Activated T-cell treated with anti-CD3 and anti-CD28 coated beads, Interleukin-2, amount 50 U/mL, for 4 hours (primary cell): ENCODE measurements around the gene TMEM203. TPM values are rescaled to one million over a fixed set of nuclear protein-coding genes. Genes with fewer than 3 reads are reported as not detected.

Experiments used
- ATAC-seq, 2 donors: fragments of 200-7000 bp; cut with Tn5 transposase; one replicate each; pipeline ENCODE4 v1.10.0; 2021
- DNase-seq: peaks from one replicate; pipeline ENCODE4 v3.0.0-alpha.2; 2020
- H3K27me3 Mint-ChIP-seq: one replicate; pipeline ENCODE4 v1.8.0; 2021; ENCODE audit warnings: low read depth, mixed read lengths
- H3K36me3 Mint-ChIP-seq: one replicate; pipeline ENCODE4 v1.8.0; 2022; ENCODE audit warnings: mixed read lengths; ENCODE audit not compliant: insufficient read depth
- H3K4me1 Mint-ChIP-seq: one replicate; pipeline ENCODE4 v1.8.0; 2021; ENCODE audit warnings: low read depth, mixed read lengths
- H3K4me3 Mint-ChIP-seq: one replicate; pipeline ENCODE4 v1.8.0; 2021; ENCODE audit warnings: mild to moderate bottlenecking, moderate library complexity, mixed read lengths
- H3K9me3 Mint-ChIP-seq: one replicate; pipeline ENCODE4 v1.8.0; 2021; ENCODE audit warnings: mixed read lengths
- total RNA-seq, 3 donors: library from RNA; stranded (reverse); gene quantifications; one replicate each; pipeline ENCODE4 v1.2.1, GENCODE V29; 2021

The TMEM203 gene
- total RNA-seq, 3 donors from 2014 or later = 42.3 to 45.1 (median 44.4) TPM

DNA sequence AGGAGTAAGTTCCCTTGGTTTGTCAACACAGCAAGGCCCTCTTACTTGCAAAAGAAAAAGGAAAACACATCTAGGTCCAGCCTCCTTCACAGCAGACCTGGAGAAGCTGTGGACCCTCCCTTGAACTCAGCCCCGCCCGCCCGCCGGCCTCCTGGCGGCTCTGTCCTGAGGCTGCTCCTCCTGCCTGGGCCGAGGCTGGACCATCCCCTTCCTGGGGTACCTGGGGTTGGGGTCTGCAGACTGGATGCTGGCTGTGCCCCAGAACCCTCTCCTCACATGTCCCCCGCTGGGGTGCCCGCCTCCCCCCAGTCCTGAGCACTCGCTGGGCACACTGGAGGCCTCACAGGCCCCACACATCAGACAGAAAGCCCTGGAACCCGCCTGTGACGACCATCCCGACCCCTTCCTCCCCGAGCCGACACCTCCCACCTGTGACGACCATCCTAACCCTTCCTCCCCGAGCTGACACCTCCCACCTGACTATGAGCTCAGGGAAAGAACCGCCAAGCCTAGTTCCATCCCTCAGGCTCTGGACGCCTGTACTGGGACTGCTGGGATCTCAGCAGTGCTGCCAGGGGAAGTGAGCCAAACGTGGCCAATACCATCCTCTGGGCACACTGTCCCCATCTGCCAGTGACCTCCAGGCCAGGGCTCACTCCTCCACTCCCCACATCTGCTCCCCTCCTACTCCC is 26.4 kb downstream of the TMEM203 start:
- peaks cover 15% of the 10 kb centered on the region for H3K36me3 Mint-ChIP-seq
- no peak overlapping the region for H3K4me3 Mint-ChIP-seq
- H3K27me3 Mint-ChIP-seq = no peaks in the 10 kb centered on the region
- peaks cover under 1% of the 10 kb centered on the region for H3K4me1 Mint-ChIP-seq
- H3K9me3 Mint-ChIP-seq = no peaks in the 10 kb centered on the region
- no peak for DNase-seq
- no peak for ATAC-seq

DNA sequence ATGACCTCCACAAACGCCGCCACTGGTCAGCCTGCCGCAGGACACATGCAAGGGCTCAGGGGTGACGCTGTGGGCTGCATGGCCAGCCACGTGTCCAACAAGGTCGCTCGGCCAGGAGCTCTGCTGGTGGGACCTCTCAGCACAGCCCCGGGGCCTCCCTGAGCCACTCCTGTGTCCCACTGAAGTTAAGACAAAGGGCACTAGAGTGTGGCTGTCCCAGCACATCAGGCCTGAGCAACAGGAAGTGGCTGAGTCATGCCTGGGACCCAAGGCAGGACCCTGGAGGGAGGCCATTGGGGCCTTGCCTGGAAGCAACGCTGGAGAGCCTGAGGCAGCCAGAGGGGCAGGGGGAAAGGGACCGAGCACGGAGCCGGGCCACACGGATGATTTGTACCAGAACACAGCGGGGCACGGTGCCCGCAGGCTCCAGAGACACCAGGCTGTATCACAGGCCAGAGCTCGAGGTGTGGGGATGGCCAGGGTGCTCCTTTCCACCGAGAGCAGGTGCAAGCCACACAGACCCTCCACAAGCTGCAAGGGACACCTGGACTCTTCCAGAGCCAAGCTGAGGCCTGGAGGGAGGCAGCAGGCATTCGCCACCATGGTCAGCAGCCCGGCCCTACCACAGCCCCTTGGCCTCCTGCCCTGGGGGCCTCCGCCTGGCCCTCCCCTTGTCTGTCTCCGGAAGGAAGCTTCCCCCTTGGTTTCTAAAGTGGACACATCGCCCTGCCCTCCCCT is 27.1 kb downstream of the TMEM203 start:
- peaks cover 10% of the 10 kb centered on the region for H3K36me3 Mint-ChIP-seq
- no peak for DNase-seq
- no peaks in the 10 kb centered on the region for H3K4me1 Mint-ChIP-seq
- H3K9me3 Mint-ChIP-seq = no peaks in the 10 kb centered on the region
- H3K4me3 Mint-ChIP-seq = no peak overlapping the region
- ATAC-seq = no peak
- H3K27me3 Mint-ChIP-seq = no peaks in the 10 kb centered on the region

DNA sequence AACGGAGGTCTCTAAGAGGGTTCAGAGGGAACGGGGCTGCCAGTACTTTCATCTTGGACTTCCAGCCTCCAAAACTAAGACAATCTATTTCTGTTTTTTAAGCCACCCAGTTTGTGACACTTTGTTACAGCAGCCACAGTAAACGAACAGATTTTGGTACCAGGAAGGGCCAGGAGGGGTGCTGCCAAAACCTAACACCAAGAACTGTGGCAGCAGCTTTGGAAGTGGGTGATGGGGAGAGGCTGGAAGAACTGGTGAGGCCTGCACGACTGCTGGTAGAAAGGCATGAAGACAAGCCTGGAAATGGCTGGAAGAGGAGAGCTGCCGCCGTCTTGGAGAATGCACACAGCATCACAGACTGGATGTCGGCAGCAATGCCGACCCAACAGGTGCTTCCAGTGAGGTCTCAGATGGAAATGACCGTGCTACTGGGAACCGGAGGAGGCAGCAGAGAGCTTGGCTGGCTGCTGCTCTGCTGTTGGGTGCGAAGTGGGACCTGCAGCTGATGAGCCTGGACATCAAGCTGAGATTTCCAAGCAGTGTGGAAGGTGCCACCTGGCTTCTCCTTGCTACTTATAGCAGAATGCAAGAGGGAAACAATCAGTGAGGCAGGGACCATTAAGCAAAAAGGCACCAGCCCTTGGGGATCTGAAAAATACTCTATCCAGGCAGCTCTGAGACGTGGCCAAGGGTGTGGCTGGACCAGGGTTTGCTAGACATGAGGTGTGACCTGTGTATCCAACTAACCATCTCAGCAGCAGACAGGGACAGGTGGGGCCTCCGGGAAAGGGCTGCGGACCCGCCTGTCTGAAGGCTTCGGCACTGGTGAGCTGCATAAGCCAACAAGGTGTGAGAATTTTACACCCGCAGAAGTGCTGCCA is 28.9 kb downstream of the TMEM203 start:
- Mint-ChIP-seq H3K4me1 (no peaks in the 10 kb centered on the region), H3K27me3 (peaks cover 4% of the 10 kb centered on the region), H3K36me3 (peaks cover 3% of the 10 kb centered on the region), H3K9me3 (no peaks in the 10 kb centered on the region), H3K4me3 (no peak overlapping the region)
- ATAC-seq (peak; percentile 52 to 59), DNase-seq (no peak)

DNA sequence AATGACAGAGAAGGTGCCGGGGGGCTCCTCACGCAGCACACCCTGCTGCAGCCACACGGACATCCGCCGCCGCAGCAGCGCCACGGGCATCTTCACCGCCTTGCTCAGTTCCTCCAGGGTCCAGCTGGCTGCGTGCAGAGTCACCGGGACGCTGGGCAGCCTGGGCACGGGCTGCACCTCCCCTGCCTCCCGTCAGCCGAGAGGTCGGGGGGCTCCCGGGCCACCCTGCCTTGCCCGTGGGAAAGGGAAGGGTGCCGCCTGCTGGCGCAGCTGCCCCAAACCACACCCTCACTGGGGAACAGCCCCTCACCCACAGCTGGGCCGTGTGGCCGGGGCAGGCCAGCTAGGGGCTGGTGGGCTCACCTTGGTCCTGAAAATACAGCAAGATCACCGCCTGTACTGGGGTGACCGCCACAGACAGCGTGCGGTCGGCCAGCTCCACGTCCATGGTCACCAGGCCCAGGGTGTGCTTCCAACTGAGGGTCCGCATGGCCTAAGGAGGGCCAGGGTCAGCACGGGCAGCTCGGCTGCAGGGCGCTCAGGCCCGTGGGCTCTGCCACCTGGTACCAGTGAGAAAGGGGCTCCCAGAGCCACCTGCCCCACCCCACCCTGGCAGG is 30.0 kb downstream of the TMEM203 start:
- Mint-ChIP-seq H3K27me3 (peaks cover 10% of the 10 kb centered on the region), H3K9me3 (no peaks in the 10 kb centered on the region), H3K4me3 (no peak overlapping the region), H3K4me1 (no peaks in the 10 kb centered on the region), H3K36me3 (peaks cover 3% of the 10 kb centered on the region)
- ATAC-seq (peak; percentile 19 to 37), DNase-seq (no peak)

DNA sequence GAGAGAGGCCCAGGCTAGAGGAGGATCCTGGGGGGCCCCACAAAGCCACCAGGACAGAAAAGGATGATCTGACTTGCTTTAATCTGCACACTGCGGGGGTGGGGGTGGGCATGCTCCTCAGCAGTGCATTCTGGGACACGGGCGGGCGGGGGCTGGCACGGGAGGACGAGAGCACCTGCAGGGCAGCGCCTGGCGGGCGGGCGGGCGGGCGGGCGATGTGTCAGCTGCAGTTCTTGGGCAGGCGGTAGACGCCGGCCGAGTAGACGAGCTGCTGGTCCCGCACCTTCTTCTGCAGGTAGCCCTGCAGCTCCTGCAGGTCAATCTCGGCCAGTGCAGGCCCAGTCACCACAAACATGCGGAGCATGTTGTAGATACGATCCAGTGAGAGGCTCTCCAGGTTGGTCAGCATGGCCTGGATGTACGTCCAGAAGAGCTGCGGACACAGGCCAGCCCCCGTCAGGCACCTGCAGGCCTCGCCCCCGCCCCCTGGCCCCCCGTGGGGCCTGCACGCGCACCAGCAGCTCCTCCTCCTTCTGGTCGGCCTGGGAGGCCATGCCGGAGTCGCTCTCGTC is 30.6 kb downstream of the TMEM203 start:
- Mint-ChIP-seq H3K36me3 (peaks cover 3% of the 10 kb centered on the region), H3K27me3 (peaks cover 16% of the 10 kb centered on the region), H3K4me1 (no peaks in the 10 kb centered on the region), H3K4me3 (no peak overlapping the region), H3K9me3 (no peaks in the 10 kb centered on the region)
- DNase-seq (peak; percentile 18), ATAC-seq (peak in 1 of 2 donors; percentile 24)

DNA sequence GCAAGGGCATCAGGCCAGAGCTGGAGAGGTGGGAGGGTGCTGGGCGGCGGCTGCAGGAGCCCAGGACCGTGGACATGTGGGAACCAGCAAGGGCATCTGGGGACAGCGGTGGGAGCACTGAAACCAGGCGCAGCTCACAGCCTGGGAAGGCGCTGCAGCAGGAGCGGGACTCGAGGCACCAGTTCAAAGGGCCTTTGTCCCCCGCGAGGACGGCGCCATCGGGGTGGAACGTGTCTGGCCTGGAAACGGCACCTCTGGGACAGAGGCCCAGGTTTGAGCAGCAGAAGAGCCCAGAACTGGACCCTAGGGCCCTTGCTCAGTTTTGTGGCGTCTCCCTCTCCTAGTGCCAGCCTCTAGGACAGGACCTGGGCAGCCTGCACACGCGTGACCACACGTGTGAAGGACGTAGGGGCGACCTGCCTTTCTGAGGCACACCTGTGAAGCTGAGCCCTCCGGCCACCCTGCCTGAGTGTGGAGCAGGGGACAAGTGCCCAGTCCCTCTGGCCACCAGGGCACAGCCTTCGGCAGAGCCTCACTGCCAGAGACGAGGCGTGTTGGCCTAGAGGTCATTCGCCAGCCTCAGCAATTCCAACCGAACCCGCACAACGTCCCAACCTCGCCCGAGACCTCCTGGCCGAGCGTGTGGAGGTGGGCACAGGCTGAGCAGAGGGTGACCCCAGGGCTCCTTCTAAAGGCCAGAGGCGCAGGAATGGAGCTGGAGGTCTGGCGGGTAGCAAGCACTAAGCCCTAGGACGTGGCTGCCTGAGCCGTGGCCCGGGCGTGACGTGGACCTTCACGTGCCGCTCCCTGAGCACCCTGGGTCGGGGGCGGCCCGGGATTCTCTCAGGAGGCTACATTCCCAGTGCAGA is 31.4 kb downstream of the TMEM203 start:
- DNase-seq (no peak), ATAC-seq (no peak)
- Mint-ChIP-seq H3K4me3 (no peak overlapping the region), H3K9me3 (no peaks in the 10 kb centered on the region), H3K27me3 (peaks cover 16% of the 10 kb centered on the region), H3K4me1 (no peaks in the 10 kb centered on the region), H3K36me3 (peaks cover 3% of the 10 kb centered on the region)

DNA sequence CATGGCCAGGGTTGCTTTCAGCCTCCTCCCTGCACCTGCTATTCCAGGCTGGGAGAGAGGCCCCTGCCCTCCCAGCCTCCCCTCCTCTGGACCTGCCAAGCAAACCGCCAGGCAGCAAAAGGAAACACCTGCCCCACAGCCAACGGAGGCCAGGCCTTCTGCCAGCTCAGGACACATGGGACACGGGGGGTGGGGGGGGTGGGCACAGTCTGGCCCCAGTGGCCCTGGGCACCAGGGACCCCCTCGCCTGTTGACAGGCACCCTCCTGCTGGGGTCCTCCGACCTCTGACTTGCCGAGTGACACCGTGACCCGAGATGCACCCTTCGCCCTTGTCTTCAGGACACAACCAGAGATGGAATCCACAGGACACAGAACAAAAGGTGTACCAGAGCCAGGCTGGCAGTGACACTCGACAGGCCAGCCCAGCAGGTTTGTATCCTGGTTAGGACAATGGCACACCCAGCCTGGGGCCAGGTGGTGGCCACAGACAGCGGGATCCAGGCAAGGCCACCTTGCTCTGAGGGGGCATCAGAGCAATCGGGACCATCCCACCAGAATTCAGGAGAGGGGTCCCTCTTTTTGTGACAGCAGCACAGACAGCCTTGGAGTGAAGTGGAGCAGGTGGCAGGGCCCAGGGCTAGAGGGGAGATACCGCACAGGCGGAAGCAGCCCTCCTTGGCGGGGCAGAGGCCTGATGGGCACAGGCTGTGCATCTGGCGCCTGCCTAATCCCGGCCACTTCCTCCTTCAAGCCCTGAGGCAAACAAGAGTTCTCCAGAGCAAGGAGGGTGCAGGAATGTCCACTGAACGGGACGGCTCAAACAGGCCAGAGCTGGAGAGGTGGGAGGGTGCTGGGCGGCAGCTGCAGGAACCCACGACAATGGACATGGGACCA is 32.3 kb downstream of the TMEM203 start:
- ATAC-seq (no peak), DNase-seq (no peak)
- H3K27me3 Mint-ChIP-seq = peaks cover 18% of the 10 kb centered on the region
- H3K9me3 Mint-ChIP-seq = no peaks in the 10 kb centered on the region
- peaks cover 1% of the 10 kb centered on the region for H3K4me1 Mint-ChIP-seq
- peaks cover 3% of the 10 kb centered on the region for H3K36me3 Mint-ChIP-seq
- no peak overlapping the region for H3K4me3 Mint-ChIP-seq

GRCh38 chr9:137171149-137171900 is 34.1 kb downstream of the TMEM203 start:
- DNase-seq (no peak), ATAC-seq (no peak)

DNA sequence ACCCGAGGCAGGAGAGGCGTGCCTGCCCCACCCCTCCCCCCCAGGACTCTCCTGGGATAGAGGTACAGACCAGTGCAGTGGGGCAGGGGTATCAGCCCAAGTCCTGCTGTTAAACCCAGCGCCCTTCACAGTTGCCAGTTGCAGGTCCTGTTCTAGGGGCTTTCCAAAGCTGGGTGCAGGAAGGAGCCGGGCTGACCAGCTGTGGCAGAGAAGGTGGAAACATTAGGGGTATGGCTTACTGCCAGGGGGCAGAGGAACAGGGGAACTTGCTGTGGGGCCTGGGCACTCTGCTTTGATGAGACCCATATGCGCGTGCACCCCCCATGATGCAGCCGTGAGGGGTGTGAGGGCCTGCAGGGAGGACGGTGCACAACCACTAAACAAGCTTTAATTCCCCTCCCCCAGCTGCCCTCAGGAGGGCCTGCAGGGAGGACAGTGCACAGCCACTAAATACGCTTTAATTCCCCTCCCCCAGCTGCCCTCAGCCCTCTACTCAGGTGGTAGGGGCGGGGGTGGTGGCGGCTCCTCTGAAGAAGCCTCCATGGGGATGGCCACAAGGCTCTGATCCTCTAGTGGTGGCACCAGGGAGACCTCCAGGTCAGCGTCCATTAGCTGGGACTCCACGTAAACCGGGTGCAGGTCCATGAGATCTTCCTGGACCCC is 34.8 kb downstream of the TMEM203 start:
- DNase-seq = no peak
- ATAC-seq = no peak
- H3K4me3 Mint-ChIP-seq = no peak overlapping the region
- peaks cover 4% of the 10 kb centered on the region for H3K4me1 Mint-ChIP-seq
- H3K27me3 Mint-ChIP-seq = peaks cover 31% of the 10 kb centered on the region
- no peaks in the 10 kb centered on the region for H3K36me3 Mint-ChIP-seq
- no peaks in the 10 kb centered on the region for H3K9me3 Mint-ChIP-seq

More at GRCh38 chr9:137171149-137171900, 34.1 kb downstream of the TMEM203 start:
- Mint-ChIP-seq H3K4me3 (no peak overlapping the region), H3K9me3 (no peaks in the 10 kb centered on the region), H3K4me1 (peaks cover 4% of the 10 kb centered on the region), H3K27me3 (peaks cover 24% of the 10 kb centered on the region), H3K36me3 (no peaks in the 10 kb centered on the region)

DNA sequence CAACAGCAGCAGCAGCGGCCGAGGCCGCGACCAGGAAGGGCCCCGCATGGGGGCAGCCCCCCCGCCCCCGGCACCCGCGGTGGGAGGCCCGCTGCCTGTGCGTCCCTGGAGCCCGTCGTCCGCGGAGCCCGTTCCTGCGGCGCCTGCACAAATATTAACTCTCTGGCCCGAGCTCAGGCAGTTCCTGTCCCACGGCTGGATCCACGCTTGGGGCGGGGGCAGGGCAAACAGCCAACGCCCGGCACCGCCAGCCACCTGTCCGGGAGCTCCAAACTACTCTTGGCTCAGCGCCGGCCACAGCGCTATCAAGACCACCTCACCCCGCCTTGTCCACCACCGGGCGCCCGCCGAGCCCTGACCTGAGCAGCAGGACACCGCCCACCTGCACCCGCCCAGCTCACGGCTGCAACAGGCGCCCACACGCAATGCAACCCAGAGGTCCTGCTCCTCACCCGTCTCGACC is 35.5 kb downstream of the TMEM203 start, which contains the start of gene LRRC26:
LRRC26 (minus strand) TSS at position 156 of the 463 bp plus-strand sequence; CDS start at position 48, 108 bp downstream.
- H3K9me3 Mint-ChIP-seq = no peaks in the 10 kb centered on the region
- peaks cover 38% of the 10 kb centered on the region for H3K27me3 Mint-ChIP-seq
- no peak within 1 kb of the TSS for H3K4me3 Mint-ChIP-seq
- DNase-seq (no peak), ATAC-seq (no peak)
- no peaks in the 10 kb centered on the region for H3K36me3 Mint-ChIP-seq
- H3K4me1 Mint-ChIP-seq = peaks cover 4% of the 10 kb centered on the region
